Mucosa of descending colon (tissue), 3 donors: Measurements from ENCODE around the gene CNOT11. TPM values are rescaled to one million over a fixed set of nuclear protein-coding genes. Genes with fewer than 3 reads are reported as not detected.

Experiments
- ATAC-seq: fragments of 200-7000 bp; cut with Tn5 transposase; one replicate; pipeline ENCODE4 v1.9.1; 2020; ENCODE audit warnings: mild to moderate bottlenecking, moderate library complexity
- DNase-seq, 3 donors: peaks; one replicate each; pipeline ENCODE4 v3.0.0-alpha.2; 2020
- H3K36me3 ChIP-seq: fragments of 200-600 bp; one replicate; pipeline ENCODE4 v1.8.0; 2021; ENCODE audit warnings: low read depth, mild to moderate bottlenecking
- H3K4me1 ChIP-seq: fragments of 200-600 bp; one replicate; pipeline ENCODE4 v1.8.0; 2021; ENCODE audit warnings: low read depth, mild to moderate bottlenecking
- H3K4me3 ChIP-seq: fragments of 200-600 bp; one replicate; pipeline ENCODE4 v1.8.0; 2021; ENCODE audit warnings: mild to moderate bottlenecking
- H3K9me3 ChIP-seq: fragments of 200-600 bp; one replicate; pipeline ENCODE4 v1.8.0; 2021; ENCODE audit warnings: mild to moderate bottlenecking
- CTCF ChIP-seq: fragments of 200-600 bp; IDR thresholded peaks from one replicate; pipeline ENCODE4 v1.8.0; 2022; ENCODE audit warnings: antibody characterized with exemption, mild to moderate bottlenecking
- intact Hi-C, 2 donors: fragments of 100-400 bp; cut with DNase I in 1 of 2; cut with micrococcal nuclease in 1 of 2; formaldehyde crosslinking; loops; one replicate each; pipeline versions ENCODE4 v1.11.0 to v1.11.1; 2022; cut with DNase I, micrococcal nuclease
- total RNA-seq, 3 donors: library from RNA; stranded (reverse); fragmentation: NEBNext Ultra II Directional in 2 of 3; extraction: Animal tissue kit (Norgen Biotek cat#: 25700) in 2 of 3; gene quantifications; one replicate each; pipeline versions ENCODE4 v1.2.1 to v1.2.4, GENCODE V29; 2021 to 2023
- donor health status: DM: no; HTN: no; CAD: no; lungs with moderate emphysema.
- donor health status: DM: no; HTN: no; CAD: no.
- donor health status: DM: no; HTN: yes; CAD: no.

Gene CNOT11
- total RNA-seq, 3 donors from 2014 or later = 39.3 to 56.7 (median 54.4) TPM

GRCh38 chr2:101287303-101287702, 34.6 kb downstream of the CNOT11 start:
- Histone ChIP-seq H3K4me3 (no peak overlapping the region), H3K9me3 (no peaks in the 10 kb centered on the region), H3K36me3 (peaks cover 7% of the 10 kb centered on the region), H3K4me1 (no peaks in the 10 kb centered on the region)
- no peak for TF ChIP-seq CTCF
- ATAC-seq (no peak), DNase-seq (no peak)
- intact Hi-C loops = no loop called here

GRCh38 chr2:101290711-101291110, 38.0 kb downstream of the CNOT11 start:
- H3K4me3 ChIP-seq = no peak overlapping the region
- H3K9me3 ChIP-seq = no peaks in the 10 kb centered on the region
- intact Hi-C loops = no loop called here
- no peak for ATAC-seq
- H3K36me3 ChIP-seq = peaks cover 5% of the 10 kb centered on the region
- DNase-seq = no peak
- H3K4me1 ChIP-seq = no peaks in the 10 kb centered on the region
- TF ChIP-seq CTCF = no peak

GRCh38 chr2:101291973-101292372, 39.3 kb downstream of the CNOT11 start:
- no peak for DNase-seq
- intact Hi-C loops = no loop called here
- Histone ChIP-seq H3K4me3 (no peak overlapping the region), H3K36me3 (no peaks in the 10 kb centered on the region), H3K4me1 (no peaks in the 10 kb centered on the region), H3K9me3 (no peaks in the 10 kb centered on the region)
- ATAC-seq = no peak
- TF ChIP-seq CTCF = no peak

GRCh38 chr2:101293544-101293943, 40.9 kb downstream of the CNOT11 start:
- no peak for TF ChIP-seq CTCF
- H3K4me3 ChIP-seq = no peak overlapping the region
- H3K36me3 ChIP-seq = no peaks in the 10 kb centered on the region
- H3K9me3 ChIP-seq = no peaks in the 10 kb centered on the region
- intact Hi-C loops = no loop called here
- no peak for DNase-seq
- ATAC-seq = no peak
- H3K4me1 ChIP-seq = no peaks in the 10 kb centered on the region

GRCh38 chr2:101294861-101295260, 42.2 kb downstream of the CNOT11 start:
- Histone ChIP-seq H3K36me3 (no peaks in the 10 kb centered on the region), H3K4me3 (no peak overlapping the region), H3K4me1 (no peaks in the 10 kb centered on the region), H3K9me3 (no peaks in the 10 kb centered on the region)
- TF ChIP-seq CTCF = no peak
- DNase-seq = no peak
- no peak for ATAC-seq
- intact Hi-C loops = no loop called here

- intact Hi-C loops = no loop called here
- ATAC-seq (no peak), DNase-seq (no peak)
- no peak for TF ChIP-seq CTCF
- H3K4me3 ChIP-seq = no peak overlapping the region
- H3K4me1 ChIP-seq = no peaks in the 10 kb centered on the region
- no peaks in the 10 kb centered on the region for H3K9me3 ChIP-seq
- H3K36me3 ChIP-seq = no peaks in the 10 kb centered on the region
Observed at GRCh38 chr2:101295895-101296294, 43.2 kb downstream of the CNOT11 start.
